Gastrocnemius medialis (tissue), 4 donors: ENCODE results near the gene CAPN5.

Experiments
- CTCF ChIP-seq, 5 experiments: fragments of 450-650 bp in 3 of 5; fragments of 200-600 bp in 2 of 5; sonication (generic) in 2 of 5; IDR thresholded peaks in 4 of 5; conservative IDR thresholded peaks in 1 of 5; 1 replicate in 4 of 5; 2 replicates in 1 of 5; pipeline ENCODE4 v1.5.1; 2016 to 2019; ENCODE audit warnings: antibody characterized with exemption in 5 of 5, mild to moderate bottlenecking in 3 of 5, moderate library complexity in 3 of 5
- POLR2A ChIP-seq, 2 donors: fragments of 450-650 bp; IDR thresholded peaks; one replicate each; pipeline ENCODE4 v1.6.1; 2017; ENCODE audit warnings: antibody characterized with exemption in 2 of 2, mild to moderate bottlenecking in 2 of 2, moderate library complexity in 2 of 2

- TF ChIP-seq CTCF (IDR thresholded peaks at IDR 0.05 in 4 of 5, conservative IDR thresholded peaks at IDR 0.05 in 1 of 5) (peak in 2 of 5 experiments; percentile 26 to 32), POLR2A (IDR thresholded peaks at IDR 0.05) (no peak)
These were observed 46.8 kb downstream of the CAPN5 start for GRCh38 chr11:77113382-77114088.
